ENCODE data around the gene BTBD9. TPM values are rescaled to one million over a fixed set of nuclear protein-coding genes. Genes with fewer than 3 reads are reported as not detected.

Gene BTBD9
- total RNA-seq, 4 donors from 2014 or later, result 15.4 to 50.0 (median 21.9) TPM

DNA sequence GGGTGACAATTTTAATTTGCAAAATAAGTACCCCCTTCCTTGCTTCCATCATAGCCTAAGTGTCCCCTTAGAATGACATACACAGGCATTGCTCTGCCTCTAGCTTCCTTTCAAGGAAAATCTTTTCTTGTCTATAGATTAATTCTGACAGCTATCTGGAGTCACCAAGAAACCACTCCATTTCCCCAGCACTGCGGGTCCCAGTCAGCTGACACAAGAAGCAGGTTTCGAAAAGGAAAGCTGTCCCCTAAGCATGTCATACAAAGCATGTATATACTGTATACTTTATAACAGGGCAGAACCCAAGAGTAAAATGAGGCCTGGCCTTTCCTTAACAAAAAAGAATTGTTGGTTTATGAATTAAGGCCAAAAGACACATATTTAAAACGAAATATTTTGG, 273.5 kb downstream of the BTBD9 start:
- Histone ChIP-seq H3K27ac (no peak overlapping the region), H3K4me1 (peaks cover 2% of the 10 kb centered on the region), H3K36me3 (no peaks in the 10 kb centered on the region), H3K9me3 (no peaks in the 10 kb centered on the region), H3K27me3 (no peaks in the 10 kb centered on the region), H3K4me3 (no peak overlapping the region)
- no peak for TF ChIP-seq POLR2AphosphoS5 (IDR thresholded peaks at IDR 0.05)
- TF ChIP-seq, protein P1, sequence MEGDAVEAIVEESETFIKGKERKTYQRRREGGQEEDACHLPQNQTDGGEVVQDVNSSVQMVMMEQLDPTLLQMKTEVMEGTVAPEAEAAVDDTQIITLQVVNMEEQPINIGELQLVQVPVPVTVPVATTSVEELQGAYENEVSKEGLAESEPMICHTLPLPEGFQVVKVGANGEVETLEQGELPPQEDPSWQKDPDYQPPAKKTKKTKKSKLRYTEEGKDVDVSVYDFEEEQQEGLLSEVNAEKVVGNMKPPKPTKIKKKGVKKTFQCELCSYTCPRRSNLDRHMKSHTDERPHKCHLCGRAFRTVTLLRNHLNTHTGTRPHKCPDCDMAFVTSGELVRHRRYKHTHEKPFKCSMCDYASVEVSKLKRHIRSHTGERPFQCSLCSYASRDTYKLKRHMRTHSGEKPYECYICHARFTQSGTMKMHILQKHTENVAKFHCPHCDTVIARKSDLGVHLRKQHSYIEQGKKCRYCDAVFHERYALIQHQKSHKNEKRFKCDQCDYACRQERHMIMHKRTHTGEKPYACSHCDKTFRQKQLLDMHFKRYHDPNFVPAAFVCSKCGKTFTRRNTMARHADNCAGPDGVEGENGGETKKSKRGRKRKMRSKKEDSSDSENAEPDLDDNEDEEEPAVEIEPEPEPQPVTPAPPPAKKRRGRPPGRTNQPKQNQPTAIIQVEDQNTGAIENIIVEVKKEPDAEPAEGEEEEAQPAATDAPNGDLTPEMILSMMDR (IDR thresholded peaks at IDR 0.05), result no peak
- TF ChIP-seq EP300 (IDR thresholded peaks at IDR 0.05), result no peak
- TF ChIP-seq POLR2A (IDR thresholded peaks at IDR 0.05), result no peak
- DNase-seq (ENCODE audit: low spot score in 2 of 2), result no peak
- 73% methylated on average over 3 of the region's 3 CpGs for WGBS

DNA sequence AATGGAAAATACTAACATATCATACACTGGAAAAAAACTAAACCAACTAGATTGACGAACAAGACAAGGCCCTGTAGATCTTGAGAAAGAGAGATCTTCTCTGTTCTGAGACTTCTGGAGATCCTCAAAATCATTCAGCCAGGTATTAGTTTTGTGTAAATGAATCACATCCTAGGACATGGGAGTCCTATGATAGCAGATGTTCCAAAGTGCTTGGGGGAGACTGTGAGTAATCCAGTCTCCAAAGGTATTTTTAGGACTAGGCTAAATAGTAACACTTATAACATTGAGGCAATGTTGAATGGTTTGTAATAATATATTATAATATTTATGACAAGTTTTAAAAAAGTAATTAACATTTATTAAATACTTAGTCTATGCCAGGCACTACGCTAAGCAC, 275.0 kb downstream of the BTBD9 start:
- H3K4me3 ChIP-seq, result no peak overlapping the region
- H3K9me3 ChIP-seq, result no peaks in the 10 kb centered on the region
- no peaks in the 10 kb centered on the region for H3K27me3 ChIP-seq
- DNase-seq (ENCODE audit: low spot score in 2 of 2), result no peak
- no peaks in the 10 kb centered on the region for H3K36me3 ChIP-seq
- H3K4me1 ChIP-seq, result no peaks in the 10 kb centered on the region
- TF ChIP-seq EP300 (IDR thresholded peaks at IDR 0.05) (no peak), POLR2A (IDR thresholded peaks at IDR 0.05) (no peak), POLR2AphosphoS5 (IDR thresholded peaks at IDR 0.05) (no peak)
- WGBS, result 89% methylated on average over 2 of the region's 2 CpGs
- no peak overlapping the region for H3K27ac ChIP-seq

DNA sequence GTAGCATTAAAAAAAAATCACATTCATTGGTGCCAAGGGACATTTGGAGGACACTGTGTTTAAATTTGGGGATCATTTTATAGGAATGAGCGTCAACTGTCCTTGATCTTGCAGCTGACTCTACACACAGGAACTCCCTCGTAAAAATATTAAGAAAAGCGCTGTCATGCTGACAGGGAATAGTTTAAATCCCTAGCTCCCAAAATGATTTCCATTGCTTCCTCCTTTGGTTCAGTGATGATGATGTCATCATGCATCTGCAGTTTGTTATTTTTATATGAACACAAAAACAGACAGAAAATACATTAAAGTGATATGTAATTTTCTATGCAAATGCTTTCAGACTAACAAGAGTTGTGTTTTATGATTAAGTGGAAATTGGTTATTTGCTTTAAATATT, 275.6 kb downstream of the BTBD9 start:
- no peaks in the 10 kb centered on the region for H3K36me3 ChIP-seq
- TF ChIP-seq POLR2A (IDR thresholded peaks at IDR 0.05) (no peak), POLR2AphosphoS5 (IDR thresholded peaks at IDR 0.05) (no peak), EP300 (IDR thresholded peaks at IDR 0.05) (no peak)
- TF ChIP-seq, protein P1 (IDR thresholded peaks at IDR 0.05), result no peak
- H3K27me3 ChIP-seq, result no peaks in the 10 kb centered on the region
- H3K9me3 ChIP-seq, result no peaks in the 10 kb centered on the region
- no peak overlapping the region for H3K27ac ChIP-seq
- H3K4me3 ChIP-seq, result no peak overlapping the region
- WGBS, result 55% methylated on average over 3 of the region's 3 CpGs
- H3K4me1 ChIP-seq, result no peaks in the 10 kb centered on the region
- no peak for DNase-seq (ENCODE audit: low spot score in 2 of 2)

DNA sequence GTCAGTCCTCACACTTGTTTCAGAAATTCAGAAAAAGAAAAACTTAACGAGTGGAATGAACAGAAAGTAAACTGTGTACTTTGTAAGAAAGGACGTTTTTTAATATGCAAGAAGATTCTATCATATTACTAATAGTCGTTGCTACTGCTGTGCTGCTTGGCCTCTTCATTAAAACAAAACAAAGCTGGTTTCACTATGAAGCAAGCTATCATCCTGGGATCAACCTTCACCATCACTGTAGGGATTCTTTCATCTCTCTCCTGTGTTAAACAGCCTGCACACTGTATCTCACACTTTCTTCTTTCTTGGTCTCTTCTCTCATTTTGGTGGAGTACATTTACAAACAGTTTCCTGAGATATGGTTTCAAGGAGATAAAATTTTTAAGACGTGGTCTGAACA, 284.2 kb downstream of the BTBD9 start:
- Histone ChIP-seq H3K27me3 (no peaks in the 10 kb centered on the region), H3K9me3 (no peaks in the 10 kb centered on the region), H3K4me3 (no peak overlapping the region), H3K27ac (no peak overlapping the region), H3K4me1 (peaks cover 13% of the 10 kb centered on the region), H3K36me3 (no peaks in the 10 kb centered on the region)
- WGBS, result 81% methylated on average over 4 of the region's 4 CpGs
- TF ChIP-seq, protein P1 (IDR thresholded peaks at IDR 0.05), result no peak
- no peak for TF ChIP-seq EP300 (IDR thresholded peaks at IDR 0.05)
- TF ChIP-seq POLR2A (IDR thresholded peaks at IDR 0.05), result no peak
- no peak for TF ChIP-seq POLR2AphosphoS5 (IDR thresholded peaks at IDR 0.05)
- DNase-seq (ENCODE audit: low spot score in 2 of 2), result no peak

DNA sequence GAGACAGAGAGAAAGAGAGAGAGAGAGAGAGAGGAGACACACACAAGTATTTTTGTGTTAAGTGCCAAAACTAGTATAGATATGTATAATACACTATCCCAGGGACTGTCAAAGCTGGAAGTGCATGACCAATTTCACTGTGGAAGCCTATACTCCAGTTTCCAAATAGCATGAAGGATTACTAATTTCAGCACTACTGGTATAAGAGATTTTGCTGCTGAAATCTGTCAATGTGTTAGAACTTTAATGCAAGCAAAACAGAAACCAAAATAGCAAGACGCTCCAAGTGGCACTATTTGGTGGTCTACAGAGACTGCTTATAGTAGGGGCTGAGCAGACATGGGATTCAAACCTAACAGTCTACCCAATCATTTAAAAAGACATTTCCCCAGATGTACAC, 284.8 kb downstream of the BTBD9 start:
- H3K27ac ChIP-seq, result no peak overlapping the region
- H3K36me3 ChIP-seq, result no peaks in the 10 kb centered on the region
- no peak for DNase-seq (ENCODE audit: low spot score in 2 of 2)
- WGBS, result 75% methylated on average over 1 of the region's 1 CpG
- TF ChIP-seq POLR2A (IDR thresholded peaks at IDR 0.05), result no peak
- TF ChIP-seq, protein P1 (IDR thresholded peaks at IDR 0.05), result no peak
- H3K9me3 ChIP-seq, result no peaks in the 10 kb centered on the region
- no peak overlapping the region for H3K4me3 ChIP-seq
- H3K27me3 ChIP-seq, result no peaks in the 10 kb centered on the region
- peaks cover 16% of the 10 kb centered on the region for H3K4me1 ChIP-seq

DNA sequence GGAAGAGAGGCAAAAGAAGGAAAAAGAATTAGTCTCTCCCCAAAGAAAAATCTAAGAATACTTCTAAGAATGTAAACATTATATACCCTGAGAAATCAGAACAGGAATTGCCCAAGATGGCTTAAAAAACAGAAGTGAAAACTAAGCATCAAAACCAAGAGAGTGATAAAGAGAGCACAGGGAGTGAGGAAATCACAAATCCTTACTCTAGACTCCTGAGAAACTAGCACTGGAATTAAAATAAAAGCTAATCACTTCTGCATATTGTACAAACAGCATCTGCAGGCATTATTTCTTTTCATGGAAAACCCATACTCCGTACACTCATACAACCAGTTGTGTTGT, 285.7 kb downstream of the BTBD9 start:
- WGBS, result 94% methylated on average over 1 of the region's 1 CpG
- Histone ChIP-seq H3K27ac (no peak overlapping the region), H3K27me3 (no peaks in the 10 kb centered on the region), H3K9me3 (no peaks in the 10 kb centered on the region), H3K4me3 (no peak overlapping the region), H3K4me1 (peaks cover 16% of the 10 kb centered on the region), H3K36me3 (no peaks in the 10 kb centered on the region)
- no peak for DNase-seq (ENCODE audit: low spot score in 2 of 2)
- TF ChIP-seq, protein P1 (IDR thresholded peaks at IDR 0.05), result no peak
- TF ChIP-seq POLR2A (IDR thresholded peaks at IDR 0.05), result no peak
- TF ChIP-seq POLR2AphosphoS5 (IDR thresholded peaks at IDR 0.05), result no peak
- no peak for TF ChIP-seq EP300 (IDR thresholded peaks at IDR 0.05)
